ENCODE measurements around the gene PAOX.
A peak's percentile ranks its signal among the peaks of the same experiment; 100 is the strongest.

PAOX gene

GRCh38 chr10:133349577-133350011, 29.5 kb upstream of the PAOX start:
- no peak for DNase-seq

- no peak for DNase-seq
Measured at GRCh38 chr10:133350283-133350949, 28.6 kb upstream of the PAOX start.

- DNase-seq, result no peak
Measured at GRCh38 chr10:133350950-133351329, 28.1 kb upstream of the PAOX start.

- no peak for DNase-seq
Measured at GRCh38 chr10:133351408-133352318, 27.4 kb upstream of the PAOX start.

DNA sequence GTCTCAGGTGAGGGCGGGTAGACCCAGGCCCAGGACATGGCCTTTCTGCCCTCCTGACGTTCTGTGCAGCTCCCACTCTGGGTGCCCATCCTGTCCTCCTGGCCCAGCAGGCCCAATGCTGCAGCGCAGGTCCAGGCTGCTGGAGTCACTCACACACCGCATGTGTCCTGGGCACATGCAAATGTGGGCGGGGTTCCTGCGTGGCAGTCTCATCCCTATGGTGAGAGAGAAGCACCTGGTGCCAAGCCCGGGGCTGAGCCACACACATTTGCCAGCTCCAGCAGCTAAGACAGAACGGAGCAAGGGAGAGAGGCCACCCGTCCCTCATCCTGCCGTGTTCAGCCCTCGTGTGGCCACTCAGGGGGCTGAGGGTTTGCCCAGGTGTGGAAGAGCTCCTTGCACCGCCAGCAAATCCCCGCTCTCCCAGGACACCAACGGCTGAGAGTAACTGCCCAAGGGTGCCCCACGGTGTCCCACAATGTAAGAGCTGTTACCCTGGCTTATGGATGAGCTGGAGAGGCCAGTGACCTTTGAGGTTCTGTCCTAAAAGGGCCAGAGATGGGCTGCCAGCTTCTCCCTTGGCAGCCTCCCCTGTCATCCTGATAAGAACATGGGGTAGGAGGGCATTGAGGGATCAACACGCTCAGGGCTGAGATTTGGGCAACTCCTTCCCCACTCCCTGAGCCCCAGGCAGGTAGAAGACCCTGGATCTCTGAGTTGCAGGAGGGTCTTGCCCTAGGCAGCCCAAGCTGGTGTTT, 25.7 kb upstream of the PAOX start:
- DNase-seq, result no peak

GRCh38 chr10:133353988-133354605, 25.0 kb upstream of the PAOX start:
- no peak for DNase-seq

DNA sequence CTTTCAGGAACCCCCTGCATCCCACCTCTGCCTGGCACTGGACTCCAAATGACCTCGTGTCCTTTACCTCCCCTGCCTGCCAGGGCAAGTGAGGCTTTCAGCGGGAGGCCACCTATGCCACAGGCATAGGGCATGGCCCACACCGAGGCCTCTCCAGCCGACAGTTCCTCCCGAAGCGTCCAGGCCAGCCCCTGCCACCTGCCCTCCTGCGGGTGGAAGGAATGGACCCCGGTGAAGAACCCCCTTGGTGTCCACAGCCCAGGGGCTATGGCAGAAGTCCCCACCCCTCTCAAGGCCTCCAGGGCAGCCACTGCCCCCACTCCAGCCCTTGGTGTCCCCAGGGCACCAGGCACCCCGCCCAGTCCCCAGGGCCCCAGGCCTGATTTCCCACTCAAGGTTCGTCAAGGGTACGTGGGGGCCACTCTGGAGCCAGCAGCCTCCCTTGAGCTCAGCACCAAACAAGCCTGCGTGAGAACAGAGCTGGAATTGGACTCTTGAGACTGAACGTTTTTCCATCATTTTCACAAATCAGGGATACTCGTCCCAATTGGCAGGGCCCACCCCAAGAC, 24.3 kb upstream of the PAOX start:
- no peak for DNase-seq

DNA sequence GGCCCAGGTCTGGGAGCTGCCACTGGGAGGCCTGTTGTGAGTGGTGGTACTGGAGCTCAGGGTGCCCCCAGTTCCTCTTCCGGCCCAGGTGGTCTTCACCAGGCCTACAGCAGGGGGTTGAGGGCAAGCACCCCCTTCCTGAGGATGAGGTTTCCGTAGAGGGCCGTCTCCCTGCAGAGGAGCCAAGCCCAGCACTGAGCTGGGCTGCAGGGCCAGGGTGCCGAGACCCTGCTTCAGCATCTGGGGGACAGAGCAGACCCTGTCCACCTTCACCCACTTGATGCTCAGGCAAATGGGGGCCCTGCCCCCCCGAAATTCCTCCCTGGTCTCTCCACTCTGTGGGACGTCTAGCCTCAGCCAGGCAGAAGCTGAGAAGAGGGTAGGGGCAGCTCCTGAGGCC, 23.8 kb upstream of the PAOX start:
- no peak for DNase-seq

- no peak for DNase-seq
Measured at GRCh38 chr10:133355991-133356390, 23.1 kb upstream of the PAOX start.

DNA sequence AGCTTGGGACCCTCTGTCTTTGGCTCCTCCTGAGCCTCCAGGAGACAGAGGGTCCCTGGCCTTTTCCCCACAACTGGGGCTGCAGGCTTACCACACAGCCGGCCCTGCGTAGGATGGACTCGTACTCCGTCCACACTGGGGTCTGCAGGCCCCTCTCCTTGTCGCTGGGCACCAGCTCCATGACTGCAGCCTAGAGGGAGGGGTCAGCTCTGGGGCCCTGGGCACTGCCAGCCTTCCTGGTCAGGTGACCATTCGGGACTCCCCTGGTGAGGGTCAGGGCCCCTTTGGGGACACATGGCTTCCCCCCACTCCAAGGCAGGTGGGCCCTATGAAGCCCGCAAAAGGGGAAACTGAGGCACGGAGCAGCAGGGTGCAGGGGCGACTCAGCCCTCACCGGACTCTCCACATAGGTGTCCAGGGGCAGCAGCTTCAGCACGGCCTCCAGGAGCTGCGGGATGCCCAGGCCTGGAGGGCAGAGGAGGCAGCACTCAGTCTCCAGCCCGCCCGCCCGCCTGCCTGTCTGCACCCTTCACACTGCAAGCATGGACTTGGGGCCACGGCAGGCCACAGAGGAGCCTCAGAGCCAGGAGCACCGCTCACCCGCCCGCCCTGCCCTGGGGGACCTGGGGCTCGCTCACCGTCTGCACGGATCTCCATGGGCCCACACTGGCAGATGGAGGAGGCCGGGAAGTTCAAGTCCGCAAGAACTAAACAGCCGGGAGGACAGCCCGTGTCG, 22.3 kb upstream of the PAOX start:
- no peak for DNase-seq

DNA sequence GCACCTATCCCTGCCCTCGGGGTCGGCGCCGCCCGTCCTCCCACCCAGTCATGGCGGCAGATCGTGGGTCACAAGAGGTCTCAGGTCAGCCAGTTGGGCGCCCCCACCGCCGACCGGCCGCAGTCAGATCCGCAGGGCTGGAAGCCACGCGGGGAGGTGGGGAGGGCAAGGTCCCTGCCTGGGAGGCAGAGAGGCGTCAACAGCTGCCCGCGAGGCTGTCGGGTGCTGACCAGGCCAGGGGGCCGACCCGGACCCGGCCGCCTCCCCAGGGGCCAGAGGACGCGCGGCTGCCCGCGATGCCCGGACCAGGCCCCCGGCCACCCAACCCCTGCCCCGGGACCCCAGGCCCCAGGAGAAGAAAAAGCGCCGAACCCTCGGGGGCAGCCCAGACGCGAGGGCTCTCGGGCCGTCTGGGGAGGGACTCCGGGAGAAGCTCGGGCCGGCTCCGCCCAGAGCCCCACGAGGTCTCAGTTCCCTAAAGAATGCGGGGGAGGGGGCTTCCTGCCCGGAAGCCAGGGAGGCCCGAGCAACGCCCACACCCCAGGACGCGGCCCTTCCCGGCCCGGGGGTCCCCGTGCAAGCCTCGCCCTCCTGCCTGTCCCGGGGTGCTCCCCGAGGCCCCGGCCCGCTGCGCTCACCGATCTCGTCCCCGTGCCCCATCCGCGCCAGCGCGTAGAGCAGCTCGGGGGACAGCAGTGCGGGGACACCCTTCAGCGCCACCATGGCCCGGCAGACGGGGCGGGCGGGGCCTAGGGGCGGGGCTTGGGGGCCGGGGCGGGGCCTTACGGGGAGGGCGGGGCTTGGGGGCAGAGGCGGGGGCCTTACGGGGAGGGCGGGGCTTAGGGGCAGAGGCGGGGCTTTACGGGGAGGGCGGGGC, 21.5 kb upstream of the PAOX start, which contains the start of gene FUOM:
Gene FUOM (minus strand): TSS at position 735 of the 877 bp plus-strand sequence. CDS start 12 bp downstream, at position 723.
- peak in 6 of 58 donors; percentile 10 to 85 (median 24) for DNase-seq

DNA sequence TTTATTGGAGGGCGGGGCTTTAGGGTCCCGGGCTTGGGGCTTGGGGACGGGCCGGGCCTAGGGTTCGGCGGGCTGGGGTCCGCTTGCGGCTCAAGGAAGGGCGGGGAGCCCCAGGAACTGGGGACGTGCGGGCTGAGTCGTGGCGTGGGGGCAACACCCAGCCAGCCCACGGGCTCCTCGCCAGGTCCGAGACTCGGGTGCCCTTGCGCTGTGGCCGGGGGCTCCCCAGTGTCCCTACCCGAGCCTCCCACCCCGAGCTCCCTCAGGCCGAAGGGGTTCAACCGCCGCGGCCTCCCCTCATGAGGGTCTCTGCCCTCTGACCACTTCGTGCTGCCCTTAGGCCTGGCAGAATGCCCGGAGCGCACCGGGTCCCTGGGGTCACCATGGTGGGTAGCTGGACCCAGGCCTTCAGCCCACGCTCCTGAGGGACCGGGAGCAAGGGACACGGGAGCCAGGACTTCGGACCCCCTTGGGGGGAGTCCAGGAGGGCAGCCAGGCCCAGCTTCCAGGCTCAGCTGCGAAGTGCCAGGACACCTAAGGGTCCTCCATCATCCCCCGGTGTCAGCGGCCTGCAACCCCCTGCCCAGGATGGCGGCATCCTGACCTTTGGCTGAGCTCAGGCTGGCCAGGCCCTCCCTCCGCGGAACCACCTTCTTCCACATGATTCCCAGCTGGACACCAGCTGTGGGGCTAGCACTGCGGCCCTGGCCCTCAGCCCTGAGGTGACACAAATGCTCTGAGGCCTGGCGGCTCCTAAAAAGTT, 20.7 kb upstream of the PAOX start:
- no peak for DNase-seq

- no peak for DNase-seq
Measured at GRCh38 chr10:133358925-133359310, 20.1 kb upstream of the PAOX start.

- DNase-seq, result peak in 1 of 58 donors; percentile 12
Measured at GRCh38 chr10:133359554-133359971, 19.5 kb upstream of the PAOX start.

DNA sequence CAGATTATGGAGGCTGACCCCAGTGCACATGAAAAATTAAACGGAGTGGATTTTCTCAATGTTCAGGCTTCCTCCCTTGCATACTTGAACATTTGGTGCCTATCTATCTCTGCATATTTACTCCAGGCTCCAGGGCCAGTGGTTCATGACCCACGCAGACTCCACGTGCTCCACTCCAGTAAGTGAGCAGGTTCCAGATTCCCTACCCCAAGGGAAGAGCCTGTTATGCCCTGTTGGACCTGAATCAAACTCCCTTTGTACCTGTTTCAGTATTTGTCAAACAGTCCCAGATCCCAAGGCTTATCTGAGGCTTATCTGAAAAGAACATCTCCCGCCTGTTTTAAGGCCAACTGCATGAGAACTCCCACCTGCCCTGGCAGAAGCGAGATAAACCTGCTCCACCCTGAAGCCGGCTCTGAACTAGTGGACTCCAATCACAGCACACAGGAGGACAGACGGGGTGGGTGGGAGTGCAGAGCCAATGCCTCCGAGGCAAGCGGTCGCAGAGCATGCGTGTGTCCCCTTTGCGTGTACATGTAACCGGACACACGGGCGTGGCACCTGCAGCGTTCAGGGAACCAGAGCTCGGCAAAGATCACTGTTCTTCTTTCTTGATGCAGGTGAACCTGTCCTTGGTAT, 19.0 kb upstream of the PAOX start:
- DNase-seq, result no peak

GRCh38 chr10:133361227-133361626, 17.8 kb upstream of the PAOX start:
- DNase-seq, result peak in 1 of 58 donors; percentile 11

DNA sequence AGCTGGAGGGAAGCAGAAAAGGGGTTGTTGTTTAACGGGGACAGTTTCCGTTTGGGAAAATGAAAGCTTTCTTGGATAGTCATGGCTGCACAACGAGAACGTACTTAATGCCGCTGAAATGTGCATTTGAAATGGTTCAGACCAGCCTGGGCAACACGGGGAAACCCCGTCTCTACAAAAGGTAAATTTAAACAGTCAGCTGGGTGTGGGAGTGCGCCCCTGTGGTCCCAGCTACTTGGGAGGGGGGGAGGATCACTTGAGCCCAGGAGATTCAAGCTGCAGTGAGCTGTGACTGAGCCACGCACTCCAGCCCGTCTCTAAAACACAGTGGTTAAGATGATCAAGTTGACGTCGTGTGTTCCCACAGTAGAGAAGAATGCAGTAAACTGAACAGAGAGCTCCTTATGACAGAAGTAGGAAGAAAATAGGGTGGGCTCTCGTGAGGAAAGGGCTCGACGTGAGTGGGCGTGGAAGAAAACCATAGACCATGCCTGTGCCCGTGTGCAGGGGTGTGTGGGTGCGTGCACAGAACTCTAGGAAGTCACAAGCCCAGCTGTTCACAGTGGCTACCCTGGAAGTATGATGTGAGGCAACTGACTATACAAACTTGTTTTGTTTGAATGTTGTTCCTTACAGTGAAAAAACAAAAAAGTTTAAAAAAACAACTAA, 17.2 kb upstream of the PAOX start:
- DNase-seq, result no peak
